Left ventricle myocardium superior (tissue), 1 donor: ENCODE data around the gene TRIM2. TPM values are rescaled to one million over a fixed set of nuclear protein-coding genes. Genes with fewer than 3 reads are reported as not detected.

Experiments
- total RNA-seq: library from RNA; stranded (reverse); fragmentation: NEBNext Ultra II Directional; extraction: Animal tissue kit (Norgen Biotek cat#: 25700); gene quantifications from one replicate; pipeline ENCODE4 v1.2.1, GENCODE V29; 2021
- donor health status: DM: no; HTN: yes; CAD: no; lungs with severe emphysema.

The TRIM2 gene
- total RNA-seq, 1 donor from 2014 or later, result 18.6 TPM

Other genes starting within 250 kb of the TRIM2 start
- gene MND1, start 140.2 kb downstream of the TRIM2 start, total RNA-seq, result not detected